A673 (cell line): ENCODE measurements around the gene SHCBP1. TPM values are rescaled to one million over a fixed set of nuclear protein-coding genes. Genes with fewer than 3 reads are reported as not detected.

ENCODE experiments used
- BruUV-seq: library from RNA; stranded (reverse); fragments of 400-500 nt; replicated peaks from 2 replicates; lab custom pipeline; 2021; lab: Mats Ljungman, UMichigan
- CTCF ChIA-PET: fragments of 300-600 bp; sonication (Branson Sonifier 250); formaldehyde crosslinking; loops from one replicate; lab custom pipeline; 2022; ENCODE audit warnings: antibody characterized with exemption; lab: Charles Lee
- POLR2A ChIA-PET: fragments of 300-600 bp; sonication (Branson Sonifier 250); formaldehyde crosslinking; loops from one replicate; lab custom pipeline; 2022; ENCODE audit warnings: antibody characterized with exemption; ENCODE audit not compliant: low non-redundant PET; lab: Charles Lee
- DNase-seq: peaks from one replicate; pipeline ENCODE4 v3.0.0-alpha.2; 2015; ENCODE audit warnings: low spot score
- H3K27ac ChIP-seq: fragments of 200-600 bp; sonication (generic); 2 replicates; pipeline ENCODE4 v1.5.1; 2016; ENCODE audit warnings: mixed run types, low read depth, mild to moderate bottlenecking, mixed read lengths, antibody characterized with exemption, low read length; ENCODE audit not compliant: poor library complexity, severe bottlenecking
- H3K27me3 ChIP-seq: fragments of 200-600 bp; sonication (generic); replicated peaks from 2 replicates; pipeline ENCODE4 v1.6.1; 2017; ENCODE audit warnings: mixed run types, low read depth, mild to moderate bottlenecking, mixed read lengths, antibody characterized with exemption, low read length; ENCODE audit not compliant: insufficient read depth, poor library complexity
- H3K36me3 ChIP-seq: fragments of 200-600 bp; sonication (generic); 2 replicates; pipeline ENCODE4 v1.6.1; 2016; ENCODE audit warnings: mixed run types, mild to moderate bottlenecking, mixed read lengths, antibody characterized with exemption, low read length; ENCODE audit not compliant: insufficient read depth, poor library complexity, severe bottlenecking
- H3K4me1 ChIP-seq: fragments of 200-600 bp; sonication (generic); 2 replicates; pipeline ENCODE4 v1.6.1; 2017; ENCODE audit warnings: mixed run types, mild to moderate bottlenecking, mixed read lengths, antibody characterized with exemption, low read length; ENCODE audit not compliant: insufficient read depth, poor library complexity, severe bottlenecking
- H3K4me3 ChIP-seq: fragments of 200-600 bp; sonication (generic); 2 replicates; pipeline ENCODE4 v1.5.1; 2016; ENCODE audit warnings: low read depth, mixed run types, mild to moderate bottlenecking, mixed read lengths, low read length; ENCODE audit not compliant: poor library complexity, severe bottlenecking
- H3K9me3 ChIP-seq: fragments of 200-600 bp; sonication (generic); 2 replicates; pipeline ENCODE4 v1.6.1; 2016; ENCODE audit warnings: mixed run types, low read depth, mild to moderate bottlenecking, mixed read lengths, antibody characterized with exemption, low read length; ENCODE audit not compliant: poor library complexity, severe bottlenecking
- EZH2 ChIP-seq: fragments of 200-600 bp; sonication (generic); IDR thresholded peaks from 2 replicates; pipeline ENCODE4 v1.6.1; 2017; ENCODE audit warnings: borderline replicate concordance, low read depth, mild to moderate bottlenecking, mixed read lengths, antibody characterized with exemption, low read length; ENCODE audit not compliant: poor library complexity, severe bottlenecking
- intact Hi-C: fragments of 100-400 bp; cut with micrococcal nuclease; formaldehyde crosslinking; loops from one replicate; pipeline ENCODE4 v1.10.0; 2022; ENCODE audit not compliant: unreplicated experiment
- total RNA-seq: library from RNA; stranded (reverse); gene quantifications from 2 replicates; pipeline ENCODE4 v1.2.3, GENCODE V29; 2021
- TF ChIP-seq, protein P1 (sequence below): fragments of 300-800, 200-600 bp; sonication (generic); conservative IDR thresholded peaks from 2 replicates; pipeline ENCODE4 v1.5.1; 2017; ENCODE audit warnings: low read depth, mild to moderate bottlenecking, antibody characterized with exemption, low read length, moderate library complexity, mixed read lengths

SHCBP1 gene
- total RNA-seq, 1 experiment from 2014 or later = 46.5 TPM

- no TSS peak for BruUV-seq
- DNase-seq = no peak
- Histone ChIP-seq H3K27ac (no peak overlapping the region), H3K4me1 (no peaks in the 10 kb centered on the region), H3K36me3 (no peaks in the 10 kb centered on the region), H3K4me3 (no peak overlapping the region), H3K9me3 (no peaks in the 10 kb centered on the region), H3K27me3 (no peaks in the 10 kb centered on the region)
- intact Hi-C loops = no loop called here
- POLR2A ChIA-PET = no interaction called here
- TF ChIP-seq, protein P1, sequence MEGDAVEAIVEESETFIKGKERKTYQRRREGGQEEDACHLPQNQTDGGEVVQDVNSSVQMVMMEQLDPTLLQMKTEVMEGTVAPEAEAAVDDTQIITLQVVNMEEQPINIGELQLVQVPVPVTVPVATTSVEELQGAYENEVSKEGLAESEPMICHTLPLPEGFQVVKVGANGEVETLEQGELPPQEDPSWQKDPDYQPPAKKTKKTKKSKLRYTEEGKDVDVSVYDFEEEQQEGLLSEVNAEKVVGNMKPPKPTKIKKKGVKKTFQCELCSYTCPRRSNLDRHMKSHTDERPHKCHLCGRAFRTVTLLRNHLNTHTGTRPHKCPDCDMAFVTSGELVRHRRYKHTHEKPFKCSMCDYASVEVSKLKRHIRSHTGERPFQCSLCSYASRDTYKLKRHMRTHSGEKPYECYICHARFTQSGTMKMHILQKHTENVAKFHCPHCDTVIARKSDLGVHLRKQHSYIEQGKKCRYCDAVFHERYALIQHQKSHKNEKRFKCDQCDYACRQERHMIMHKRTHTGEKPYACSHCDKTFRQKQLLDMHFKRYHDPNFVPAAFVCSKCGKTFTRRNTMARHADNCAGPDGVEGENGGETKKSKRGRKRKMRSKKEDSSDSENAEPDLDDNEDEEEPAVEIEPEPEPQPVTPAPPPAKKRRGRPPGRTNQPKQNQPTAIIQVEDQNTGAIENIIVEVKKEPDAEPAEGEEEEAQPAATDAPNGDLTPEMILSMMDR = no peak
- TF ChIP-seq EZH2 = no peak
- CTCF ChIA-PET = no interaction called here
These were observed 30.1 kb upstream of the SHCBP1 start for GRCh38 chr16:46651305-46651704.

- Histone ChIP-seq H3K27ac (no peak overlapping the region), H3K4me1 (no peaks in the 10 kb centered on the region), H3K36me3 (no peaks in the 10 kb centered on the region), H3K4me3 (no peak overlapping the region), H3K27me3 (no peaks in the 10 kb centered on the region), H3K9me3 (no peaks in the 10 kb centered on the region)
- ChIA-PET POLR2A (interaction anchor here (0.6 kb wide), 1 partner anchor 73 kb away, joined by 3 read pairs; no protein-coding TSS in a partner anchor), CTCF (no interaction called here)
- BruUV-seq = no TSS peak
- TF ChIP-seq, protein P1 = no peak
- no peak for TF ChIP-seq EZH2
- no peak for DNase-seq
- intact Hi-C loops = no loop called here
These were observed 29.1 kb upstream of the SHCBP1 start for GRCh38 chr16:46650254-46650623.

GRCh38 chr16:46649588-46650253 lies 28.5 kb upstream of the SHCBP1 start:
- no peaks in the 10 kb centered on the region for H3K9me3 ChIP-seq
- TF ChIP-seq, protein P1 = no peak
- no peak for TF ChIP-seq EZH2
- DNase-seq = no peak
- H3K27me3 ChIP-seq = no peaks in the 10 kb centered on the region
- BruUV-seq = no TSS peak
- no peaks in the 10 kb centered on the region for H3K4me1 ChIP-seq
- no peak overlapping the region for H3K4me3 ChIP-seq
- ChIA-PET POLR2A (no interaction called here), CTCF (no interaction called here)
- H3K36me3 ChIP-seq = no peaks in the 10 kb centered on the region
- intact Hi-C loops = no loop called here
- no peak overlapping the region for H3K27ac ChIP-seq
